GM12864 (cell line): Measurements from ENCODE around the gene HOXB3.

Source experiments
- DNase-seq: peaks from one replicate; pipeline ENCODE4 v3.0.0-alpha.2; 2011; ENCODE audit warnings: low read depth
- H3K4me3 ChIP-seq: 2 replicates; pipeline ENCODE4 v1.5.1; 2011; ENCODE audit warnings: mild to moderate bottlenecking, low read depth, low read length, control low read depth
- TF ChIP-seq, protein P1 (sequence below): IDR thresholded peaks from 2 replicates; pipeline ENCODE4 v1.5.1; 2011; ENCODE audit warnings: low read depth, mild to moderate bottlenecking, moderate library complexity, low read length, control low read depth, inconsistent platforms; ENCODE audit errors: missing control alignments

Gene HOXB3

DNA sequence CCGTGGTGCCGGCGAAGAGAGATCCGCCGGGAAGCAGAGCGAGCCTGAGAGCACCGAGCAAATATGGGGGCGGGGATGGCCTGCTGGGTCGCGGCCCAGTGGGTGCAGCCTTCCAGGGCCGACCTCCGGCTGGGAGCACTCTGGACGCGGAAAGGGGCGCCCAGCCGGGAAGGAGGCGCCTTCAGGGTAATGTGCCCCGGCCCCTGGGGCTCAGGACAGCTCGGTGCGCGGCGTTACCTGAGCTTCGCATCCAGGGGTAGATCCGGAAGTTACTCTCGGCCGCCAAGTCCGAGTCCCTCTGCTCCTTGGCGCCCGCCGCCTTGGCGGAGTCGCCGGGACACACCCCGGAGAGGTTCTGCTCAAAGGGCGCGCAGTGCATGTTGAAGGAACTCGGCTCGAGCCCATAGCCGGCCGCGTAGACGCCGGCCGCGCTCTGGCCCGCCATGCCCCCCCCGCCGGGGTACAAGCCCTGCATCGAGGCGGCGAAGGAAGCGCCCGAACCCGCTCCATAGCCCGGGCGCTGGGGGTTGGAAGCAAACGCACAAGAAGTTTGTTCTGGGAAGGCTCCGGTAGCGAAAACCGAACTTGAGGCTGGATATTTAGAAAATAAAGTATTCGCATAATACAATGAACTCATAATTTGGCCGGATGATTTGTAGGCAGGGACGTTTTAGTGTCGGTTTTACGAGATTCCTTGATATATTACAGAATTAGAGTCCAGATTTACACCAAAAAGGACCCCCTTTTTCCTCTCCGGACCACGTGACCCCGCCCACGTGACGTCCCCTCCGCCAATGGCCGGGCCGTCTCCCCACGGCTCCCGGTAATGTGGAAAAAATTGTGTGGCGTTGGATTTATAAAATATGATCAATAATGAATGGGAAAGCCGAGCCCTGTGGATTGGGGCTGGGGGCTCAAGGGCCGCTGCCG, 20.5 kb upstream of the HOXB3 start, which contains the start of gene HOXB7:
HOXB7 (minus strand) TSS at position 736 of the 930 bp plus-strand sequence; CDS start at position 637, 99 bp downstream.
- DNase-seq = no peak
- TF ChIP-seq, protein P1, sequence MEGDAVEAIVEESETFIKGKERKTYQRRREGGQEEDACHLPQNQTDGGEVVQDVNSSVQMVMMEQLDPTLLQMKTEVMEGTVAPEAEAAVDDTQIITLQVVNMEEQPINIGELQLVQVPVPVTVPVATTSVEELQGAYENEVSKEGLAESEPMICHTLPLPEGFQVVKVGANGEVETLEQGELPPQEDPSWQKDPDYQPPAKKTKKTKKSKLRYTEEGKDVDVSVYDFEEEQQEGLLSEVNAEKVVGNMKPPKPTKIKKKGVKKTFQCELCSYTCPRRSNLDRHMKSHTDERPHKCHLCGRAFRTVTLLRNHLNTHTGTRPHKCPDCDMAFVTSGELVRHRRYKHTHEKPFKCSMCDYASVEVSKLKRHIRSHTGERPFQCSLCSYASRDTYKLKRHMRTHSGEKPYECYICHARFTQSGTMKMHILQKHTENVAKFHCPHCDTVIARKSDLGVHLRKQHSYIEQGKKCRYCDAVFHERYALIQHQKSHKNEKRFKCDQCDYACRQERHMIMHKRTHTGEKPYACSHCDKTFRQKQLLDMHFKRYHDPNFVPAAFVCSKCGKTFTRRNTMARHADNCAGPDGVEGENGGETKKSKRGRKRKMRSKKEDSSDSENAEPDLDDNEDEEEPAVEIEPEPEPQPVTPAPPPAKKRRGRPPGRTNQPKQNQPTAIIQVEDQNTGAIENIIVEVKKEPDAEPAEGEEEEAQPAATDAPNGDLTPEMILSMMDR = no peak
- peak within 1 kb of the TSS; percentile 60 for H3K4me3 ChIP-seq

DNA sequence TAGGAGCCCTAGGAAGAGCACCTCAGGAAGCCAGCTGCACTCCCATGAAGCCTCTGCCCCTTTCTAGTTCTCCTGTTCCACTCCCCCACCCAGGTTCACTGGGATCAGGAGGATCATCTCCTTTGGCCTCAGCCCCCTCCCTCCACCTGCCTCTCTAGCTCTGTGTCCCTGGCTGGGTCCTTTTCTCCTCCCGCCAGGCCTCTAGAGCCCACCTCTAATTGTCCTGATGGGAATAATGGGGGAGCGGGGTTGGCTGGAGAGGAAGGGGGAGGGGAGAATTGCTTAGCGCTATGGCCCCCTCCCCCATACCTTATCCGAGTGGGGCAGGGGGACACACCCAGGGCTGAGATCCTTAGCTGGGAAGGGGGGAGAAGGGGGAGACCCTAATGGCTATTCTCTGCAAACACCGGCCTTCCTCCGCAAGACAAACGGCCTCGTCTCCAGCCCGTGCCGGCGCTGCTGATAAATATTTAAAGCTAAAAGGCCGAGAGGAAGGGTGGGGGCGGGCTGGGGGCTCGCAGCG, 19.8 kb upstream of the HOXB3 start:
- TF ChIP-seq, protein P1 = no peak
- H3K4me3 ChIP-seq = peak overlapping the region; percentile 60
- no peak for DNase-seq

DNA sequence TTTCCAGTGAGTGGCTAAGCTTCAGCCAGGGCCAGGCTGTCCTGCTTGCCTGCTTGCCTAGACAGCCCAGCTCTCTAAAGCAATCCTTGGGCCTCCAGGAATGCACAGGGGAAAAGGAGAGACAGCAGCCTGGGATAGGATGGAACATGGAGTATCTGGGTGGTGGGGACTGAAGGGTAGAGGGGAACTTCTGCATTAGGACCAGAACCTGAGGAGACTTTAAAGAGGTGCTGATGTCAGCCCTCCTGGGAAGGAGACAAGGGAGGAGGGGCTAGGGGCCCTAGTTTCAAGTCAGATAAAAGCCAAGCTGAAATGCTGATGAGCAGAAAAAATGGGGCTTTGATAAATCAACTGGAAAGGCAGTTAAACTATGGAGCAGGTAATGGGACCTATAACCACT, 19.0 kb upstream of the HOXB3 start:
- H3K4me3 ChIP-seq = no peak overlapping the region
- no peak for DNase-seq
- TF ChIP-seq, protein P1 = no peak

DNA sequence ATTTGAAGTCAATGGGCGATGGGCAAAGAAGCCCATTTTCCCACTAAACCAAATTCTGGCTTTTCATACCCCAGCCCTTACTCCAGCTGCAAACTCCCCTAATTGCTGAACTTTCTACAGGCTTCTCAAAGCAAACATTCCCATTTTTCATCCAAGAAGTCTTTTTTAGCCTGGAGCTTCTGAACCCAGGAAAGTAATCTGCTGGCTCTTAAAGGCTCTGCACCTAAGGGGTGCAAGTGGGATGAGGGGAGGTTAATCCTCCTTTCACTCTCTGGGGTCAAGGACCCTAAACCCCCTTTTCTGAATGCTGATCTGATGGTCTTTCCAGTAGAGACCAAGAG, 18.4 kb upstream of the HOXB3 start:
- TF ChIP-seq, protein P1 = no peak
- no peak overlapping the region for H3K4me3 ChIP-seq
- no peak for DNase-seq

DNA sequence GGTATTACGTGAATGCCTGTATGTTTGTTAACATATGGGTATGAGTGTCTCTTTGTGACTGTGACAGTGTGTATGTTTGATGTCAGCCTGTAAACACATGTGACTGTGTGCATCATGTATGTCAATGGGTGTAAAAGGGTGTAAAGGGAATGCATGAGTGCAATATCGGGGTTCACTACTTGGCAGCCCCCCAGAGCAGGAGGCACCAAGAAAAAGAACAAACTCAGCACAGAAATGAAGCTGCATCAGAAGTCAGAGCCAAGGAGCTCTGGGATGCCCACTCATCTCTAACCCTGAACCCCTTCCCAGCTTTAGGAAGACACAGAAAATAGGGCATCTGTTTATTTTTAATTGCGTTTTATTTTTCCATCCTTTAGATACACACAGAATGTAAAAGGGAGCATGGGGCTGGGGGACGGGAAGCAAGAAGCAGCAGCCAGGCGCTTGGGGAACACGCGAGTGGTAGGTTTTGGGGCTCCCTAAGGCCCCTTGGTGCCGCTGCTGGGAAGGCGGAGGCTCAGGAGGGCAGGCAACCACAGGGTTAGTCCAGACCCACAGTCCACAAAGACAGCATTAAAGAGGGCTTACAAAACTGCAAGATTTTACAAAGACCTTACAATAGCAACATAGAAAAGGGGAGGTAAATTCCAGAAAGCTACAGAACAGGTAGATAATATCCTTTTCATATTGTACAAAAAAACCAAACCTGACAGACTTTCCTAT, 17.0 kb upstream of the HOXB3 start:
- DNase-seq = no peak
- no peak overlapping the region for H3K4me3 ChIP-seq
- TF ChIP-seq, protein P1 = no peak

DNA sequence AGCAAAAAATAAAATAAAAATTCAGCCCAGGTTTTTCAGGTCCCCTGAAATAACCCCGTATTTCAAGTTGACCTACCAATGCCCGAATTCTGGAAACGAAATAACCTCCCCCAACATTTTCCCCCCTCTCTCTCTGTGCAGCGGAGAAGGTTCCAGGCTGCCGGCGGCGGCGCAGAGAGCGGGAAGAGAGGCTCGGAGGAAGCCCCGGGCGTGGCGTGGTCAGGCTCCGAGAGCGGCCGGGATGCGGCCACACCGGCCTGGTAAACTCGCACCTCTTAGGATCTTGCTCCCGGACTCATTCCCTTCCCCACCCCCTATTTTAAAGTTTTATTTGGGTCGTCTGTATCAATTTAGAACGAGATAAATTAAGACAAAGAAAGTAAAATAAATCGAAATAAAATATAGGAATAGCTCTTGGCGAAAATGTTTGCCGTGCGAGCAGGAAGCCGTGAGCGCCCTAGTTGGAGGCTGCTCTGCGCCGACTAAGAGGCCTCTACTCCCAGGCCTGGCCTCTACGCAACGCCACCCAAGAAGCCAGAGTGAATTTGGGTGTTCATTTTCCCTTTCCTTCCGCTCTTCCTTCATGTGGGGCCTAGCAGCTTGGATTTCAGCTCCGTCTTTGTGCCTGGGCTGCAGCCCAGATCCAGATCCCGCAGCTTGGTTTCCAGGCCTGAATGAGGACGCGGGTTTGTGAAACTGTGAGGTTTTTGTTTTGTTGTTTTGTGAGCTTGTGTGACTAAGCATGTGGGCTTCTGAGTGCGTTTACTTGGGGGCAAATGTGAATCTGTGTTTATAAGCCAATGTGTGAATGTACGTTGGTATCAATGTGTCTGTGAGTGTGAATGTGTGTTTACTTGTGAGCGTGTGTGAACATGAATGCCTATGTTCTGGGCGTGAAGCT, 16.2 kb upstream of the HOXB3 start:
- H3K4me3 ChIP-seq = no peak overlapping the region
- DNase-seq = no peak

More for the DNA sequence above, 16.2 kb upstream of the HOXB3 start:
- TF ChIP-seq, protein P1 = no peak
